Measurements from ENCODE around the gene RAB3GAP2. TPM values are rescaled to one million over a fixed set of nuclear protein-coding genes. Genes with fewer than 3 reads are reported as not detected.
"Not testable (repeated sequence)": the region's sequence is repeated elsewhere in the genome, so short reads cannot be mapped to it uniquely, and the experiment has no call there.

Gene RAB3GAP2
- polyA plus RNA-seq, 1 donor = 20.4 TPM

- no peak for DNase-seq (ENCODE audit: low read depth)
These were observed 32.3 kb downstream of the RAB3GAP2 start for GRCh38 chr1:220239966-220240365.

GRCh38 chr1:220239213-220239612 lies 33.0 kb downstream of the RAB3GAP2 start:
- DNase-seq (ENCODE audit: low read depth) = no peak

GRCh38 chr1:220236278-220236677 lies 36.0 kb downstream of the RAB3GAP2 start:
- not testable (repeated sequence) for DNase-seq (ENCODE audit: low read depth)

- DNase-seq (ENCODE audit: low read depth) = no peak
These were observed 36.8 kb downstream of the RAB3GAP2 start for GRCh38 chr1:220235462-220235861.

GRCh38 chr1:220233927-220234326 lies 38.3 kb downstream of the RAB3GAP2 start:
- DNase-seq (ENCODE audit: low read depth) = no peak

GRCh38 chr1:220229771-220230170 lies 42.5 kb downstream of the RAB3GAP2 start:
- DNase-seq (ENCODE audit: low read depth) = no peak

- no peak for DNase-seq (ENCODE audit: low read depth)
These were observed 44.9 kb downstream of the RAB3GAP2 start for GRCh38 chr1:220227393-220227792.

- DNase-seq (ENCODE audit: low read depth) = no peak
These were observed 45.5 kb downstream of the RAB3GAP2 start for GRCh38 chr1:220226752-220227151.

- no peak for DNase-seq (ENCODE audit: low read depth)
These were observed 46.3 kb downstream of the RAB3GAP2 start for GRCh38 chr1:220225957-220226356.

- DNase-seq (ENCODE audit: low read depth) = no peak
These were observed 47.6 kb downstream of the RAB3GAP2 start for GRCh38 chr1:220224611-220225124.

GRCh38 chr1:220224033-220224432 lies 48.2 kb downstream of the RAB3GAP2 start:
- DNase-seq (ENCODE audit: low read depth) = no peak

- DNase-seq (ENCODE audit: low read depth) = no peak
These were observed 49.3 kb downstream of the RAB3GAP2 start for GRCh38 chr1:220222939-220223338.

- no peak for DNase-seq (ENCODE audit: low read depth)
These were observed 50.6 kb downstream of the RAB3GAP2 start for GRCh38 chr1:220221670-220222069.

- DNase-seq (ENCODE audit: low read depth) = no peak
These were observed 51.0 kb downstream of the RAB3GAP2 start for GRCh38 chr1:220221269-220221668.

- DNase-seq (ENCODE audit: low read depth) = not testable (repeated sequence)
These were observed 51.6 kb downstream of the RAB3GAP2 start for GRCh38 chr1:220220699-220221040.

GRCh38 chr1:220219865-220220698 lies 52.2 kb downstream of the RAB3GAP2 start:
- no peak for DNase-seq (ENCODE audit: low read depth)

- no peak for DNase-seq (ENCODE audit: low read depth)
These were observed 53.2 kb downstream of the RAB3GAP2 start for GRCh38 chr1:220219136-220219442.

- DNase-seq (ENCODE audit: low read depth) = peak; percentile 25
These were observed 53.7 kb downstream of the RAB3GAP2 start for GRCh38 chr1:220218397-220219135.

- no peak for DNase-seq (ENCODE audit: low read depth)
These were observed 54.8 kb downstream of the RAB3GAP2 start for GRCh38 chr1:220217383-220217988.

GRCh38 chr1:220213382-220213983 lies 58.8 kb downstream of the RAB3GAP2 start:
- DNase-seq (ENCODE audit: low read depth) = no peak

GRCh38 chr1:220207411-220207810 lies 64.8 kb downstream of the RAB3GAP2 start:
- no peak for DNase-seq (ENCODE audit: low read depth)

GRCh38 chr1:220204758-220205157 lies 67.5 kb downstream of the RAB3GAP2 start:
- not testable (repeated sequence) for DNase-seq (ENCODE audit: low read depth)
